Stomach (tissue), 4 donors: ENCODE measurements around the gene GRM4.

Experiments
- EP300 ChIP-seq: sonication (generic); formaldehyde crosslinking; IDR thresholded peaks from one replicate; pipeline ENCODE4 v1.6.1; 2017; ENCODE audit warnings: antibody characterized with exemption
- POLR2A ChIP-seq, 4 donors: fragments of 450-650 bp; IDR thresholded peaks; one replicate each; pipeline ENCODE4 v1.6.1; 2016; ENCODE audit warnings: antibody characterized with exemption in 4 of 4, control low read depth in 2 of 4, mild to moderate bottlenecking in 1 of 4, moderate library complexity in 1 of 4
- POLR2AphosphoS5 ChIP-seq, 3 donors: sonication (generic); formaldehyde crosslinking; IDR thresholded peaks; one replicate each; pipeline ENCODE4 v1.6.1; 2016; ENCODE audit warnings: antibody characterized with exemption in 3 of 3
- TF ChIP-seq, protein P1 (sequence below), 7 experiments: fragments of 450-650 bp in 4 of 7; fragments of 200-600 bp in 3 of 7; sonication (generic) in 3 of 7; IDR thresholded peaks; one replicate each; pipeline ENCODE4 v1.5.1; 2016 to 2019; ENCODE audit warnings: antibody characterized with exemption in 7 of 7, control low read depth in 2 of 7, mild to moderate bottlenecking in 1 of 7

DNA sequence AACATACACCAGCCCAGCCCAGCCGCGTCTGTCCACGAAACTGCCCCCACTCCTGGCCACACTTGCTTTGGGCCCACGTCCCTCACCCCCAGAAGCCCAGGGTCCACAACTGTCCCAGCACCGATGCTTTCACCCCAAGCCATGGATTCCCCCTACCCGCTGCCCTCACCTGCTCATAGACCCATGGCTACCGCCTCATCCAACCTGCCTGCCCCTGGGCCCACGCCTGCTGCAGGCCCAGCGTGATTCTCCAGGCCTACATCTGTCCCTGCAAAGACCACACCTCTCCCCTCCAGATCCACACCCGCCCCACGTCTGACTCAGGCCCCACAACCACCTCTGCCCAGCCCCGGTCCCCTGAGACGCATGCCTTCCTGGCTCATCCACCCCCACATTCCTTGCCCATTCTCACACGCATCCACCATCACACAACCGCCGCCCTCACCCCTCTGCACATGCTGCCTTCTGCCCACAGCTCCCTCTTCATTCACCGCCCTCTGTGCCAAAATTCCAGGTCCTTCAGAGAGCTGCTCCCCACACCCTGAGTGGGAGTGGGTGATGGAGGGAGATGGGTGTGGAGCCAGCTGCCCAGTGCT lies 86.7 kb downstream of the GRM4 start:
- TF ChIP-seq, protein P1, sequence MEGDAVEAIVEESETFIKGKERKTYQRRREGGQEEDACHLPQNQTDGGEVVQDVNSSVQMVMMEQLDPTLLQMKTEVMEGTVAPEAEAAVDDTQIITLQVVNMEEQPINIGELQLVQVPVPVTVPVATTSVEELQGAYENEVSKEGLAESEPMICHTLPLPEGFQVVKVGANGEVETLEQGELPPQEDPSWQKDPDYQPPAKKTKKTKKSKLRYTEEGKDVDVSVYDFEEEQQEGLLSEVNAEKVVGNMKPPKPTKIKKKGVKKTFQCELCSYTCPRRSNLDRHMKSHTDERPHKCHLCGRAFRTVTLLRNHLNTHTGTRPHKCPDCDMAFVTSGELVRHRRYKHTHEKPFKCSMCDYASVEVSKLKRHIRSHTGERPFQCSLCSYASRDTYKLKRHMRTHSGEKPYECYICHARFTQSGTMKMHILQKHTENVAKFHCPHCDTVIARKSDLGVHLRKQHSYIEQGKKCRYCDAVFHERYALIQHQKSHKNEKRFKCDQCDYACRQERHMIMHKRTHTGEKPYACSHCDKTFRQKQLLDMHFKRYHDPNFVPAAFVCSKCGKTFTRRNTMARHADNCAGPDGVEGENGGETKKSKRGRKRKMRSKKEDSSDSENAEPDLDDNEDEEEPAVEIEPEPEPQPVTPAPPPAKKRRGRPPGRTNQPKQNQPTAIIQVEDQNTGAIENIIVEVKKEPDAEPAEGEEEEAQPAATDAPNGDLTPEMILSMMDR (IDR thresholded peaks at IDR 0.05): no peak
- TF ChIP-seq POLR2A (IDR thresholded peaks at IDR 0.05) (no peak), EP300 (no peak), POLR2AphosphoS5 (IDR thresholded peaks at IDR 0.05) (no peak)
